Choroid plexus epithelial cell (primary cell): ENCODE measurements around the gene DSTN.

ENCODE experiments used
- DNase-seq: peaks from one replicate; pipeline ENCODE4 v3.0.0-alpha.2; 2010; ENCODE audit warnings: low read depth
- H3K4me3 ChIP-seq: 2 replicates; pipeline ENCODE4 v1.5.1; 2011; ENCODE audit warnings: low read depth, mild to moderate bottlenecking, control low read depth, low read length, moderate library complexity
- CTCF ChIP-seq: conservative IDR thresholded peaks from 2 replicates; pipeline ENCODE4 v1.5.1; 2011; ENCODE audit warnings: low read depth, mild to moderate bottlenecking, control low read depth, inconsistent platforms, low read length, moderate library complexity

Gene DSTN

GRCh38 chr20:17587148-17587547 is 17.3 kb downstream of the DSTN start:
- no peak for DNase-seq
- H3K4me3 ChIP-seq, result no peak overlapping the region
- TF ChIP-seq CTCF, result no peak

- no peak overlapping the region for H3K4me3 ChIP-seq
- no peak for DNase-seq
- no peak for TF ChIP-seq CTCF
These were observed 17.9 kb downstream of the DSTN start for GRCh38 chr20:17587824-17588223.

- no peak for DNase-seq
- TF ChIP-seq CTCF, result no peak
- no peak overlapping the region for H3K4me3 ChIP-seq
These were observed 19.4 kb downstream of the DSTN start for GRCh38 chr20:17589161-17589834.

- peak; percentile 32 for DNase-seq
- no peak for TF ChIP-seq CTCF
- no peak overlapping the region for H3K4me3 ChIP-seq
These were observed 20.4 kb downstream of the DSTN start for GRCh38 chr20:17590245-17590644.

- H3K4me3 ChIP-seq, result no peak overlapping the region
- no peak for TF ChIP-seq CTCF
- no peak for DNase-seq
These were observed 24.0 kb downstream of the DSTN start for GRCh38 chr20:17593902-17594301.

GRCh38 chr20:17594443-17594842 is 24.6 kb downstream of the DSTN start:
- TF ChIP-seq CTCF, result no peak
- no peak overlapping the region for H3K4me3 ChIP-seq
- peak; percentile 84 for DNase-seq

- H3K4me3 ChIP-seq, result no peak overlapping the region
These were observed 26.0 kb downstream of the DSTN start for GRCh38 chr20:17595856-17596255.

More at GRCh38 chr20:17595856-17596255, 26.0 kb downstream of the DSTN start:
- DNase-seq, result no peak
- no peak for TF ChIP-seq CTCF
